MCF 10A (cell line): ENCODE data around the gene GPX3. TPM values are rescaled to one million over a fixed set of nuclear protein-coding genes. Genes with fewer than 3 reads are reported as not detected.

ENCODE experiments used
- BruUV-seq: library from RNA; stranded (reverse); fragments of 400-500 nt; replicated peaks from 2 replicates; lab custom pipeline; 2021; lab: Mats Ljungman, UMichigan
- CTCF ChIA-PET: fragments of 300-600 bp; sonication (Branson Sonifier 250); formaldehyde crosslinking; extraction: SDS; loops from one replicate; lab custom pipeline; 2021; ENCODE audit warnings: antibody characterized with exemption, inconsistent platforms; lab: Yijun Ruan, JAX
- POLR2A ChIA-PET: fragments of 300-600, 350-650 bp; sonication (Branson Sonifier 250); formaldehyde crosslinking; extraction: SDS; loops from one replicate; lab custom pipeline; 2020; ENCODE audit warnings: antibody characterized with exemption, inconsistent platforms; lab: Yijun Ruan, JAX
- DNase-seq: peaks from one replicate; pipeline ENCODE4 v3.0.0-alpha.2; 2018; ENCODE audit not compliant: unreplicated experiment
- H3K27ac Mint-ChIP-seq: one replicate; pipeline ENCODE4 v1.8.0; 2022; ENCODE audit warnings: mild to moderate bottlenecking, low read depth, mixed read lengths; ENCODE audit not compliant: unreplicated experiment
- H3K27me3 Mint-ChIP-seq: one replicate; pipeline ENCODE4 v1.8.0; 2022; ENCODE audit warnings: mixed read lengths; ENCODE audit not compliant: insufficient read depth, unreplicated experiment
- H3K36me3 Mint-ChIP-seq: one replicate; pipeline ENCODE4 v1.8.0; 2022; ENCODE audit warnings: mild to moderate bottlenecking, moderate library complexity, mixed read lengths; ENCODE audit not compliant: insufficient read depth, unreplicated experiment
- H3K4me1 Mint-ChIP-seq: one replicate; pipeline ENCODE4 v1.8.0; 2022; ENCODE audit warnings: mixed read lengths; ENCODE audit not compliant: insufficient read depth, unreplicated experiment
- H3K4me3 Mint-ChIP-seq: one replicate; pipeline ENCODE4 v1.8.0; 2022; ENCODE audit warnings: mild to moderate bottlenecking, moderate library complexity, mixed read lengths; ENCODE audit not compliant: unreplicated experiment
- H3K9me3 Mint-ChIP-seq: one replicate; pipeline ENCODE4 v1.8.0; 2022; ENCODE audit warnings: mixed read lengths; ENCODE audit not compliant: unreplicated experiment
- intact Hi-C: fragments of 100-400 bp; cut with micrococcal nuclease; formaldehyde crosslinking; loops from 2 replicates; pipeline ENCODE4 v1.14.1; 2022
- total RNA-seq: library from RNA; stranded (reverse); gene quantifications from 2 replicates; pipeline ENCODE4 v1.2.3, GENCODE V29; 2022
- TF ChIP-seq, protein P1 (sequence below): fragments of 200-600 bp; IDR thresholded peaks from one replicate; pipeline ENCODE4 v1.8.0; 2022; ENCODE audit warnings: antibody characterized with exemption, mild to moderate bottlenecking; ENCODE audit not compliant: unreplicated experiment

GPX3 gene
- total RNA-seq, 1 experiment from 2014 or later: not detected

DNA sequence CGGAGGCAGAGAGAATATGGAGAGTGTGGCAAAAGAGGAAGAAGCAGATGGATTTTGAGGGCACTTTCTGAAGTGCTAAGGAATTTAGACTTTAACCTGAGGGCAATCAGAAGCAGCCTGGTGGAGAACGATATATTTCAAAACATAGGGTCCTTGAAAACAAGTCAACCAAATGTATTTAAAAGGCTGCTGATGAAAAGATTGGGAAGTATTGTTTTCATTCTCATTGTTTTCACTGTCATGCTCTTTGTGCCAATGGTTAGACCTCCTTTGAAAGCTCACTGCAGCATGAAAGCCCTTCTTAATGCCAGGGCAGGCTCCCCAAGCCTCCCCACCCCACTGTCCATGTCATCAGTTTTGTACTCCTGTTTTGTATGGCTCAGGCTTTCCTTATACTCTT is 2.5 kb upstream of the GPX3 start:
- DNase-seq: no peak
- H3K9me3 Mint-ChIP-seq: no peaks in the 10 kb centered on the region
- BruUV-seq: no TSS peak
- H3K4me3 Mint-ChIP-seq: no peak overlapping the region
- ChIA-PET CTCF (interaction anchor here (0.6 to 8.1 kb wide), 5 partner anchors 16 to 221 kb away, joined by 3 to 89 read pairs (median 7); no protein-coding TSS in a partner anchor), POLR2A (no interaction called here)
- H3K4me1 Mint-ChIP-seq: peaks cover 13% of the 10 kb centered on the region
- H3K36me3 Mint-ChIP-seq: peaks cover 7% of the 10 kb centered on the region
- TF ChIP-seq, protein P1, sequence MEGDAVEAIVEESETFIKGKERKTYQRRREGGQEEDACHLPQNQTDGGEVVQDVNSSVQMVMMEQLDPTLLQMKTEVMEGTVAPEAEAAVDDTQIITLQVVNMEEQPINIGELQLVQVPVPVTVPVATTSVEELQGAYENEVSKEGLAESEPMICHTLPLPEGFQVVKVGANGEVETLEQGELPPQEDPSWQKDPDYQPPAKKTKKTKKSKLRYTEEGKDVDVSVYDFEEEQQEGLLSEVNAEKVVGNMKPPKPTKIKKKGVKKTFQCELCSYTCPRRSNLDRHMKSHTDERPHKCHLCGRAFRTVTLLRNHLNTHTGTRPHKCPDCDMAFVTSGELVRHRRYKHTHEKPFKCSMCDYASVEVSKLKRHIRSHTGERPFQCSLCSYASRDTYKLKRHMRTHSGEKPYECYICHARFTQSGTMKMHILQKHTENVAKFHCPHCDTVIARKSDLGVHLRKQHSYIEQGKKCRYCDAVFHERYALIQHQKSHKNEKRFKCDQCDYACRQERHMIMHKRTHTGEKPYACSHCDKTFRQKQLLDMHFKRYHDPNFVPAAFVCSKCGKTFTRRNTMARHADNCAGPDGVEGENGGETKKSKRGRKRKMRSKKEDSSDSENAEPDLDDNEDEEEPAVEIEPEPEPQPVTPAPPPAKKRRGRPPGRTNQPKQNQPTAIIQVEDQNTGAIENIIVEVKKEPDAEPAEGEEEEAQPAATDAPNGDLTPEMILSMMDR: no peak
- intact Hi-C loops: no loop called here
- H3K27me3 Mint-ChIP-seq: no peaks in the 10 kb centered on the region
- no peak overlapping the region for H3K27ac Mint-ChIP-seq

DNA sequence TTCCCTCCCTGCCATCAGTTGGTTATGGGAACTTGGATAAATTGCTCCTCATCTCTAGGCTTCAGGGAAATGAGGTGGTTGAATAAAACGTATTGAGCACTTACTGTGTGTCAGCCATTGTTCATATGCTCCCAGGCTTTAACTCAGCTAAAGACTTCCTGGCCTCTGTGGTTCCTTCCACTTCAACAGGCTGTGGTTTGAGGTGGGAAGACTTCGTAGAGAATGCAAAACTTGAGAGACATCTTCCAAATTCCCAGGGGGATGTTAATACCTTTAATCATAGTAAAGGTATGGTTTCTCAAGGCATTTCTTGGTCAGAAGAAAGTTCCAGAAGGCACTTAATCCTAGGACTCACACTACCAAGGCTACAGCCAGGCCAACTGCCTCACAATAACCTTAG is 1.5 kb upstream of the GPX3 start:
- CTCF ChIA-PET: interaction anchor here (0.6 to 2.3 kb wide), 3 partner anchors 32 to 98 kb away, joined by 4 to 5 read pairs (median 5); no protein-coding TSS in a partner anchor
- Mint-ChIP-seq H3K27ac (no peak overlapping the region), H3K36me3 (peaks cover 7% of the 10 kb centered on the region), H3K4me1 (peaks cover 22% of the 10 kb centered on the region), H3K4me3 (no peak overlapping the region), H3K27me3 (no peaks in the 10 kb centered on the region), H3K9me3 (no peaks in the 10 kb centered on the region)
- TF ChIP-seq, protein P1: no peak
- POLR2A ChIA-PET: no interaction called here
- no peak for DNase-seq
- intact Hi-C loops: no loop called here
- no TSS peak for BruUV-seq

DNA sequence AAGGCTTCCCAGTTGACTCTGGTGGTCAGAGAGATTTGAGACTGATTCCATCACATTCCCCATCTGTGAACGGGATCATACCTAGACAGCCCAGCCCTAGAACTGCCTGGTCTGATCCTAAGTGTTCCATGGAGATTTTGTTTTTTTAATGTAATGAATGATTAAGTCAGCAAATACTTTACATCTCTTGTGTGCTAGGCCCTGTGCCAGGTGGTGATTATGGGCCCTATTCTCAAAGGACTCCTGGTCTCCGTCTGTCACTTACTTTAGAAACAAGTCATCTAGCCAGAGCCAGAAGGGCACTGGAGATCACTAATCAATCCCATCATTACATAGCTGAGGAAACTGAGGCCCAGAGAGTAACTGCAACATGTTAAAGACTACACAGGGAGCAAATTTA is 1.1 kb upstream of the GPX3 start:
- Mint-ChIP-seq H3K4me3 (no peak overlapping the region), H3K27me3 (no peaks in the 10 kb centered on the region), H3K27ac (peak overlapping the region; percentile 28), H3K9me3 (no peaks in the 10 kb centered on the region), H3K36me3 (peaks cover 12% of the 10 kb centered on the region), H3K4me1 (peaks cover 27% of the 10 kb centered on the region)
- TF ChIP-seq, protein P1: no peak
- DNase-seq: no peak
- CTCF ChIA-PET: interaction anchor here (0.6 to 2.3 kb wide), 6 partner anchors 32 to 945 kb away, joined by 4 to 6 read pairs (median 4); no protein-coding TSS in a partner anchor
- intact Hi-C loops: no loop called here
- POLR2A ChIA-PET: interaction anchor here (1.0 kb wide), 1 partner anchor 17 kb away, joined by 3 read pairs; no protein-coding TSS in a partner anchor
- no TSS peak for BruUV-seq

DNA sequence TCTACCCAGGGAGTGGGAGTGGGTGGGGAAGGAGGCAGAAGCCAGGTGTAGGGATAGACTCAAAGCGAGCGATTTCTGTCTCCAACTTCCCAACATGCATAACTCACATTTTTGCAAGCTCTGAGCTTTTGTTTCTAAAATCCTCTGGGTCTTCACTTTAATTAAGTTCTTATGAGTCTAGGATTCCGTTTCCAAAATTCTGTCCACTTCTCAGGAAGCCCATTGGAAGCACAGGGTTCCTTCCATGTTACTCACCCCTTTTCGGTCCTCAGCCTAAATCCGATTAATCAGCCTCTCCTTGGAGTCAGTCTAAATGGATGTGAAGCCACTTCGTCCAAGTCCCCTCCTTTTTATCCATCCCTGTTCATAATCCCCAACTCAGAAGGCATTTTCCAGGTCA is 1.4 kb downstream of the GPX3 start:
- TF ChIP-seq, protein P1: no peak
- Mint-ChIP-seq H3K4me1 (peaks cover 44% of the 10 kb centered on the region), H3K4me3 (no peak overlapping the region), H3K27ac (no peak overlapping the region), H3K27me3 (no peaks in the 10 kb centered on the region), H3K9me3 (no peaks in the 10 kb centered on the region), H3K36me3 (peaks cover 30% of the 10 kb centered on the region)
- ChIA-PET CTCF (interaction anchor here (0.5 to 3.0 kb wide), 12 partner anchors 10 to 1016 kb away, joined by 3 to 24 read pairs (median 4); no protein-coding TSS in a partner anchor), POLR2A (no interaction called here)
- no peak for DNase-seq
- intact Hi-C loops: no loop called here
- BruUV-seq: TSS peak; percentile 3
